ENCODE measurements around the gene HAP1.

HAP1 gene

GRCh38 chr17:41717408-41718286, 16.8 kb downstream of the HAP1 start:
- TF ChIP-seq, protein P1, sequence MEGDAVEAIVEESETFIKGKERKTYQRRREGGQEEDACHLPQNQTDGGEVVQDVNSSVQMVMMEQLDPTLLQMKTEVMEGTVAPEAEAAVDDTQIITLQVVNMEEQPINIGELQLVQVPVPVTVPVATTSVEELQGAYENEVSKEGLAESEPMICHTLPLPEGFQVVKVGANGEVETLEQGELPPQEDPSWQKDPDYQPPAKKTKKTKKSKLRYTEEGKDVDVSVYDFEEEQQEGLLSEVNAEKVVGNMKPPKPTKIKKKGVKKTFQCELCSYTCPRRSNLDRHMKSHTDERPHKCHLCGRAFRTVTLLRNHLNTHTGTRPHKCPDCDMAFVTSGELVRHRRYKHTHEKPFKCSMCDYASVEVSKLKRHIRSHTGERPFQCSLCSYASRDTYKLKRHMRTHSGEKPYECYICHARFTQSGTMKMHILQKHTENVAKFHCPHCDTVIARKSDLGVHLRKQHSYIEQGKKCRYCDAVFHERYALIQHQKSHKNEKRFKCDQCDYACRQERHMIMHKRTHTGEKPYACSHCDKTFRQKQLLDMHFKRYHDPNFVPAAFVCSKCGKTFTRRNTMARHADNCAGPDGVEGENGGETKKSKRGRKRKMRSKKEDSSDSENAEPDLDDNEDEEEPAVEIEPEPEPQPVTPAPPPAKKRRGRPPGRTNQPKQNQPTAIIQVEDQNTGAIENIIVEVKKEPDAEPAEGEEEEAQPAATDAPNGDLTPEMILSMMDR (IDR thresholded peaks at IDR 0.05; ENCODE audit: low read depth, low read length): no peak
- no peak overlapping the region for H3K4me3 ChIP-seq (replicated peaks in 1 of 2; ENCODE audit: low read depth in 2 of 2, low read length in 2 of 2)
- peak; percentile 55 to 72 for DNase-seq (ENCODE audit: low read depth in 2 of 2)

DNA sequence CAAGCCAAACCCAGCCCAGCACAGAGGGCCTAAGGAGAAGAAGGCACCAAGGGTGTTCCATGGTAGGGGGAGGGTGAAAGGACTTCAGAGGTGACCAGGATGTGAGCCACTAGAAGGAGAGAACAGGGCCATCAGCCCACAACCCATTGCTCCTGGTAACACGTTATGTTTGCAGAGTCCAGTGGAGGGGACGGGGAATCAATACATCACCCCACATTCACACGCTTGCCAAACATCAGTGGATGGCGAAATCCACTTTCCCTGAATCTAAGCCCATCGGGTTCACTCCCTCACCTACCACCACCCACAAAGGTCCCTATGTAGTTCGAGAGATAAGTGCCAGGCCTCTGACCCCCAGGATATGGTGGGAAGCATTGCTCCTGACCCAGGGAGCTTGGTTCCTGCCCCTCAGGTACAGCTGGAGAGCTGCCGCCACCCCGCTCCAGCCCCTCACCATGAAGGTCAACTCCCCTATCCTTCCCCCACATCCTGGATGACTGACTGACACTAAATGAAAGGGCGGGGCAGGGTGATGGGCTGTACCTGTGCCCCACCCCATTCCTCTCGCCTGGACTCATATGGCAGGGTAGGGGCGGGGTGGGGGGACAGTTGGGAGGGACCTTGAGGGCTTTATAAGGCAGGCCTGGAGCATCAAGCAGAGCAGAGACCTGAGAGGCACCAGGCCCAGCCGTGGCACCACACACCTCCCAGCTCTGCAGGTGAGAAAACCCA, 22.6 kb downstream of the HAP1 start, which contains the start of gene GAST:
TSS of gene GAST (plus strand) at position 663 of the 732 bp plus-strand sequence. CDS start 3,106 bp downstream, outside the sequence.
- H3K4me3 ChIP-seq (replicated peaks in 1 of 2; ENCODE audit: low read depth in 2 of 2, low read length in 2 of 2): no peak within 1 kb of the TSS
- no peak for DNase-seq (ENCODE audit: low read depth in 2 of 2)
- TF ChIP-seq, protein P1 (IDR thresholded peaks at IDR 0.05; ENCODE audit: low read depth, low read length): no peak

GRCh38 chr17:41710472-41711090, 23.9 kb downstream of the HAP1 start:
- no peak overlapping the region for H3K4me3 ChIP-seq (replicated peaks in 1 of 2; ENCODE audit: low read depth in 2 of 2, low read length in 2 of 2)
- TF ChIP-seq, protein P1 (IDR thresholded peaks at IDR 0.05; ENCODE audit: low read depth, low read length): no peak
- DNase-seq (ENCODE audit: low read depth in 2 of 2): peak; percentile 68 to 95

- no peak for DNase-seq (ENCODE audit: low read depth in 2 of 2)
- TF ChIP-seq, protein P1 (IDR thresholded peaks at IDR 0.05; ENCODE audit: low read depth, low read length): no peak
- H3K4me3 ChIP-seq (replicated peaks in 1 of 2; ENCODE audit: low read depth in 2 of 2, low read length in 2 of 2): no peak overlapping the region
Observed at GRCh38 chr17:41707803-41708669, 26.4 kb downstream of the HAP1 start.

DNA sequence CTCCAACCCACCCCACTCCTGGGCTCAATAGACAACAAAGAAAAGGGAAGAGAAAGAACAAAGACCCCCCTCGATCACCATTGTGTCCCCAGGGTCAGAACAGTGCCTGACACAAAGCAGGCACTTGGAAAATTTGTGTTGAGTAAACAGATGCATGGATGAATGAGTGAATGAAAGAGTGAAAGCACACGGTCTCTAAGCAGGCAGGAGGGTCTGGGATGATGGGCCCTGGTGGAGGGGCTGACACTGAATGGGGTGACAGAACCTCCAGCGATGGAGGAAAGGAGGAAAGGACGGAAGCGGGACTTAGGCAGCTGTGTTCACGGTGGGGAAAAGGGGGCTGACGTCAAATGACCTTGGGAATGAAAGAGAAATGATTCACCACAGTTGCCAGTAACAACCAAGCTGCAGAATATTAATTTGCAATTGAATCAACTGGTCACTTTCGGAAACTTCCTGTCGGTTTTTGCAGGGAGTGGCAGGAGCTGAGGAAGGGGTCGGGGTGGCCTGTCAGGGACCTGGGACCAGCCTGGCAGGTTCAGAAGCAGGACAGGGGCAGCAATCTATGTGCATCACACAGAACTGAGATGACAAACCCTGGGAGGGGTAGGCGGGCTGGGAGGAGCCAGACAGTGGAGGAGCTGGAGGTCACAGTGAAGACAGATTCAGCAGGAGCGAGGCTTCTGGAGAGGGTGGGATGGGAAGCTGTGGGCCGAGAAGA, 29.0 kb downstream of the HAP1 start:
- H3K4me3 ChIP-seq (replicated peaks in 1 of 2; ENCODE audit: low read depth in 2 of 2, low read length in 2 of 2): no peak overlapping the region
- peak; percentile 38 to 49 for DNase-seq (ENCODE audit: low read depth in 2 of 2)
- TF ChIP-seq, protein P1 (IDR thresholded peaks at IDR 0.05; ENCODE audit: low read depth, low read length): no peak
